Karpas-422 (cell line): ENCODE measurements around the gene ANKS3. TPM values are rescaled to one million over a fixed set of nuclear protein-coding genes. Genes with fewer than 3 reads are reported as not detected.

Experiments used
- DNase-seq: peaks from one replicate; pipeline ENCODE4 v3.0.0-alpha.2; 2015
- H2AFZ ChIP-seq: fragments of 200-600 bp; sonication (generic); 2 replicates; pipeline ENCODE4 v1.6.1; 2014; ENCODE audit warnings: antibody characterized with exemption, low read length, mixed read lengths
- H3K27ac ChIP-seq: fragments of 200-600 bp; sonication (generic); 2 replicates; pipeline ENCODE4 v1.5.1; 2014; ENCODE audit warnings: mild to moderate bottlenecking, low read length, moderate library complexity
- H3K27me3 ChIP-seq: fragments of 200-600 bp; sonication (generic); 2 replicates; pipeline ENCODE4 v1.6.1; 2014; ENCODE audit warnings: low read length, mixed read lengths
- H3K36me3 ChIP-seq: fragments of 200-600 bp; sonication (generic); 2 replicates; pipeline ENCODE4 v1.6.1; 2014; ENCODE audit warnings: low read length, mixed read lengths; ENCODE audit not compliant: insufficient read depth
- H3K4me1 ChIP-seq: fragments of 200-600 bp; sonication (generic); 2 replicates; pipeline ENCODE4 v1.6.1; 2014; ENCODE audit warnings: mild to moderate bottlenecking, low read length, mixed read lengths
- H3K4me2 ChIP-seq: fragments of 200-600 bp; sonication (generic); 2 replicates; pipeline ENCODE4 v1.6.1; 2014; ENCODE audit warnings: low read length, low read depth, mild to moderate bottlenecking; ENCODE audit not compliant: poor library complexity, severe bottlenecking
- H3K4me3 ChIP-seq: fragments of 200-600 bp; sonication (generic); 2 replicates; pipeline ENCODE4 v1.5.1; 2014; ENCODE audit warnings: mild to moderate bottlenecking, antibody characterized with exemption, low read length, mixed read lengths
- H3K79me2 ChIP-seq: fragments of 200-600 bp; sonication (generic); 2 replicates; pipeline ENCODE4 v1.6.1; 2014; ENCODE audit warnings: mild to moderate bottlenecking, low read length, mixed read lengths
- H3K9ac ChIP-seq: fragments of 200-600 bp; sonication (generic); 2 replicates; pipeline ENCODE4 v1.6.0; 2014; ENCODE audit warnings: low read length
- H3K9me2 ChIP-seq: fragments of 200-600 bp; sonication (generic), shearing (Covaris generic); replicated peaks from 2 replicates; pipeline ENCODE4 v1.6.0; 2014; ENCODE audit warnings: mild to moderate bottlenecking, low read length, moderate library complexity; ENCODE audit not compliant: insufficient read depth
- H3K9me3 ChIP-seq: fragments of 300-700, 200-600 bp; sonication (generic); 2 replicates; pipeline ENCODE4 v1.6.1; 2014; ENCODE audit warnings: low read length, mixed read lengths
- H4K20me1 ChIP-seq: fragments of 200-600 bp; sonication (generic); 2 replicates; pipeline ENCODE4 v1.6.1; 2014; ENCODE audit warnings: mild to moderate bottlenecking, antibody characterized with exemption, low read length, low read depth; ENCODE audit not compliant: insufficient read depth
- total RNA-seq: library from RNA; depleted of rRNA; stranded (reverse); fragments of >200 nt; shearing (Covaris generic); gene quantifications from 2 replicates; pipeline ENCODE4 v1.2.3, GENCODE V29; 2014; ENCODE audit warnings: low replicate concordance

ANKS3 gene
- total RNA-seq, 1 experiment from 2014 or later, result 6.4 TPM

GRCh38 chr16:4706871-4707270 is 27.2 kb downstream of the ANKS3 start:
- H3K4me1 ChIP-seq, result no peaks in the 10 kb centered on the region
- no peaks in the 10 kb centered on the region for H3K27me3 ChIP-seq
- no peak for DNase-seq
- H3K4me3 ChIP-seq, result no peak overlapping the region
- H3K9me3 ChIP-seq, result no peaks in the 10 kb centered on the region
- H3K36me3 ChIP-seq, result peaks cover 2% of the 10 kb centered on the region; the same call in 1 of the 2 replicates
- no peak overlapping the region for H3K4me2 ChIP-seq
- no peak overlapping the region for H2AFZ ChIP-seq
- H3K27ac ChIP-seq, result no peak overlapping the region
- H3K9me2 ChIP-seq, result no peaks in the 10 kb centered on the region
- no peaks in the 10 kb centered on the region for H3K79me2 ChIP-seq
- H3K9ac ChIP-seq, result no peak overlapping the region
- H4K20me1 ChIP-seq, result no peaks in the 10 kb centered on the region

- DNase-seq, result no peak
- H3K4me2 ChIP-seq, result no peak overlapping the region
- no peak overlapping the region for H3K9ac ChIP-seq
- no peaks in the 10 kb centered on the region for H3K79me2 ChIP-seq
- no peaks in the 10 kb centered on the region for H3K9me3 ChIP-seq
- H3K4me3 ChIP-seq, result no peak overlapping the region
- H3K27me3 ChIP-seq, result no peaks in the 10 kb centered on the region
- H3K4me1 ChIP-seq, result no peaks in the 10 kb centered on the region
- peaks cover 2% of the 10 kb centered on the region; the same call in 1 of the 2 replicates for H3K36me3 ChIP-seq
- H3K27ac ChIP-seq, result no peak overlapping the region
- H2AFZ ChIP-seq, result no peak overlapping the region
- H4K20me1 ChIP-seq, result no peaks in the 10 kb centered on the region
- no peaks in the 10 kb centered on the region for H3K9me2 ChIP-seq
Measured at GRCh38 chr16:4704913-4705312, 29.2 kb downstream of the ANKS3 start.

- peaks cover 2% of the 10 kb centered on the region; the same call in 1 of the 2 replicates for H3K36me3 ChIP-seq
Measured at GRCh38 chr16:4704491-4704890, 29.6 kb downstream of the ANKS3 start.

GRCh38 chr16:4703906-4704305 is 30.2 kb downstream of the ANKS3 start:
- H3K27me3 ChIP-seq, result no peaks in the 10 kb centered on the region
- no peak overlapping the region for H3K9ac ChIP-seq
- no peaks in the 10 kb centered on the region for H3K9me2 ChIP-seq
- DNase-seq, result no peak
- 0 out of 2 replicates have a peak, but pooled peaks cover 2% of the 10 kb centered on the region for H3K36me3 ChIP-seq
- no peaks in the 10 kb centered on the region for H3K79me2 ChIP-seq
- no peaks in the 10 kb centered on the region for H3K4me1 ChIP-seq
- no peaks in the 10 kb centered on the region for H4K20me1 ChIP-seq
- H3K27ac ChIP-seq, result no peak overlapping the region
- H3K9me3 ChIP-seq, result no peaks in the 10 kb centered on the region
- H3K4me3 ChIP-seq, result no peak overlapping the region
- H2AFZ ChIP-seq, result no peak overlapping the region
- H3K4me2 ChIP-seq, result no peak overlapping the region

More at GRCh38 chr16:4704491-4704890, 29.6 kb downstream of the ANKS3 start:
- no peak for DNase-seq
- no peaks in the 10 kb centered on the region for H3K27me3 ChIP-seq
- H3K4me3 ChIP-seq, result no peak overlapping the region
- H3K4me2 ChIP-seq, result no peak overlapping the region
- H3K9me2 ChIP-seq, result no peaks in the 10 kb centered on the region
- no peaks in the 10 kb centered on the region for H3K4me1 ChIP-seq
- H4K20me1 ChIP-seq, result no peaks in the 10 kb centered on the region
- H3K27ac ChIP-seq, result no peak overlapping the region
- no peaks in the 10 kb centered on the region for H3K9me3 ChIP-seq
- H2AFZ ChIP-seq, result no peak overlapping the region
- H3K9ac ChIP-seq, result no peak overlapping the region
- no peaks in the 10 kb centered on the region for H3K79me2 ChIP-seq

- Histone ChIP-seq H3K36me3 (peaks cover 2% of the 10 kb centered on the region; the same call in 1 of the 2 replicates), H2AFZ (no peak overlapping the region)
Measured at GRCh38 chr16:4702466-4702808, 31.6 kb downstream of the ANKS3 start.

GRCh38 chr16:4701791-4702465 is 32.1 kb downstream of the ANKS3 start:
- peaks cover 2% of the 10 kb centered on the region; the same call in 1 of the 2 replicates for H3K36me3 ChIP-seq
- H3K79me2 ChIP-seq, result no peaks in the 10 kb centered on the region
- no peaks in the 10 kb centered on the region for H3K4me1 ChIP-seq
- no peak overlapping the region for H2AFZ ChIP-seq
- no peaks in the 10 kb centered on the region for H3K9me3 ChIP-seq
- no peak overlapping the region for H3K9ac ChIP-seq
- H3K9me2 ChIP-seq, result no peaks in the 10 kb centered on the region
- no peaks in the 10 kb centered on the region for H4K20me1 ChIP-seq
- no peaks in the 10 kb centered on the region for H3K27me3 ChIP-seq
- no peak for DNase-seq
- no peak overlapping the region for H3K4me3 ChIP-seq
- no peak overlapping the region for H3K4me2 ChIP-seq
- H3K27ac ChIP-seq, result no peak overlapping the region

More at GRCh38 chr16:4702466-4702808, 31.6 kb downstream of the ANKS3 start:
- no peak overlapping the region for H3K4me3 ChIP-seq
- H3K27ac ChIP-seq, result no peak overlapping the region
- no peaks in the 10 kb centered on the region for H4K20me1 ChIP-seq
- no peak for DNase-seq
- H3K9me2 ChIP-seq, result no peaks in the 10 kb centered on the region
- no peak overlapping the region for H3K4me2 ChIP-seq
- no peaks in the 10 kb centered on the region for H3K9me3 ChIP-seq
- H3K79me2 ChIP-seq, result no peaks in the 10 kb centered on the region
- no peaks in the 10 kb centered on the region for H3K4me1 ChIP-seq
- H3K27me3 ChIP-seq, result no peaks in the 10 kb centered on the region
- no peak overlapping the region for H3K9ac ChIP-seq

- Histone ChIP-seq H3K27ac (no peak overlapping the region), H3K9me2 (no peaks in the 10 kb centered on the region), H3K4me1 (peaks cover 5% of the 10 kb centered on the region), H3K27me3 (no peaks in the 10 kb centered on the region), H3K36me3 (peaks cover 2% of the 10 kb centered on the region), H3K4me2 (no peak overlapping the region), H3K79me2 (0 out of 2 replicates have a peak, but pooled peaks cover under 1% of the 10 kb centered on the region), H3K4me3 (no peak overlapping the region), H3K9ac (no peak overlapping the region), H3K9me3 (no peaks in the 10 kb centered on the region), H4K20me1 (no peaks in the 10 kb centered on the region), H2AFZ (no peak overlapping the region)
- no peak for DNase-seq
Measured at GRCh38 chr16:4700997-4701743, 32.9 kb downstream of the ANKS3 start.

GRCh38 chr16:4700380-4700996 is 33.6 kb downstream of the ANKS3 start:
- no peaks in the 10 kb centered on the region for H3K9me2 ChIP-seq
- H3K36me3 ChIP-seq, result peaks cover 2% of the 10 kb centered on the region
- H3K27ac ChIP-seq, result no peak overlapping the region
- H4K20me1 ChIP-seq, result no peaks in the 10 kb centered on the region; the same call in 1 of the 2 replicates
- no peak overlapping the region for H3K4me2 ChIP-seq
- no peak overlapping the region for H3K4me3 ChIP-seq
- 0 out of 2 replicates have a peak, but pooled peaks cover 5% of the 10 kb centered on the region for H3K79me2 ChIP-seq
- no peak overlapping the region for H3K9ac ChIP-seq
- no peak for DNase-seq
- H2AFZ ChIP-seq, result no peak overlapping the region
- H3K27me3 ChIP-seq, result no peaks in the 10 kb centered on the region
- peaks cover 12% of the 10 kb centered on the region for H3K4me1 ChIP-seq
- no peaks in the 10 kb centered on the region for H3K9me3 ChIP-seq
